HG03520 (cell line): ENCODE results near the gene POU4F2.

Experiments
- ATAC-seq: cut with Tn5 transposase; IDR thresholded peaks from one replicate; pipeline ENCODE4 v1.9.1; 2021; ENCODE audit warnings: mild to moderate bottlenecking, moderate library complexity; ENCODE audit not compliant: unreplicated experiment

Gene POU4F2

GRCh38 chr4:146638786-146639505, at the start of gene POU4F2:
POU4F2 (plus strand) TSS chr4:146638893; CDS start chr4:146639141, 248 bp downstream.
- ATAC-seq = no peak

- ATAC-seq = no peak
Observed at GRCh38 chr4:146590801-146591200, 47.9 kb upstream of the POU4F2 start.

GRCh38 chr4:146592019-146592418, 46.7 kb upstream of the POU4F2 start:
- no peak for ATAC-seq

- ATAC-seq = no peak
Observed at GRCh38 chr4:146632770-146633470, 5.8 kb upstream of the POU4F2 start.

- no peak for ATAC-seq
Observed at GRCh38 chr4:146633471-146633800, 5.3 kb upstream of the POU4F2 start.

GRCh38 chr4:146634825-146635224, 3.9 kb upstream of the POU4F2 start:
- no peak for ATAC-seq

GRCh38 chr4:146637621-146638332, 916 bp upstream of the POU4F2 start:
- no peak for ATAC-seq

- no peak for ATAC-seq
Observed at GRCh38 chr4:146638333-146638785, 334 bp upstream of the POU4F2 start.

GRCh38 chr4:146639506-146639932, 826 bp downstream of the POU4F2 start:
- no peak for ATAC-seq

GRCh38 chr4:146640021-146640464, 1.4 kb downstream of the POU4F2 start:
- no peak for ATAC-seq

GRCh38 chr4:146640465-146641061, 1.9 kb downstream of the POU4F2 start:
- no peak for ATAC-seq

- ATAC-seq = no peak
Observed at GRCh38 chr4:146641762-146642161, 3.1 kb downstream of the POU4F2 start.

GRCh38 chr4:146643812-146644401, 5.2 kb downstream of the POU4F2 start:
- ATAC-seq = no peak

GRCh38 chr4:146645921-146646320, 7.2 kb downstream of the POU4F2 start:
- ATAC-seq = no peak

GRCh38 chr4:146646593-146647325, 8.1 kb downstream of the POU4F2 start:
- ATAC-seq = no peak

- ATAC-seq = no peak
Observed at GRCh38 chr4:146647615-146648460, 9.1 kb downstream of the POU4F2 start.

- no peak for ATAC-seq
Observed at GRCh38 chr4:146648461-146648783, 9.7 kb downstream of the POU4F2 start.

- no peak for ATAC-seq
Observed at GRCh38 chr4:146649232-146649631, 10.5 kb downstream of the POU4F2 start.

GRCh38 chr4:146650034-146650433, 11.3 kb downstream of the POU4F2 start:
- no peak for ATAC-seq
